BLaER1 (cell line): Measurements from ENCODE around the gene INPP5A.
"Not testable (repeated sequence)": the region's sequence is repeated elsewhere in the genome, so short reads cannot be mapped to it uniquely, and the experiment has no call there.

Experiments used
- H3K27ac ChIP-seq: shearing (Covaris generic); formaldehyde crosslinking; 2 replicates; pipeline ENCODE4 v1.8.1; 2022
- H3K27me3 ChIP-seq: shearing (Covaris generic); formaldehyde crosslinking; 2 replicates; pipeline ENCODE4 v1.8.1; 2022
- H3K36me3 ChIP-seq: shearing (Covaris generic); formaldehyde crosslinking; 2 replicates; pipeline ENCODE4 v1.8.1; 2022
- H3K4me1 ChIP-seq: shearing (Covaris generic); formaldehyde crosslinking; 2 replicates; pipeline ENCODE4 v1.8.1; 2022
- H3K4me2 ChIP-seq: shearing (Covaris generic); formaldehyde crosslinking; 2 replicates; pipeline ENCODE4 v1.8.1; 2022
- H3K4me3 ChIP-seq: shearing (Covaris generic); formaldehyde crosslinking; 2 replicates; pipeline ENCODE4 v1.8.1; 2022
- H3K9ac ChIP-seq: shearing (Covaris generic); formaldehyde crosslinking; 2 replicates; pipeline ENCODE4 v1.8.1; 2022
- H3K9me3 ChIP-seq: shearing (Covaris generic); formaldehyde crosslinking; 2 replicates; pipeline ENCODE4 v1.8.1; 2022
- H4K20me1 ChIP-seq: shearing (Covaris generic); formaldehyde crosslinking; 2 replicates; pipeline ENCODE4 v1.8.1; 2022
- Cebpa-rat ChIP-seq: shearing (Covaris generic); IDR thresholded peaks from 2 replicates; pipeline ENCODE4 v1.8.1; 2022

The INPP5A gene

GRCh38 chr10:132547421-132547861, 9.9 kb downstream of the INPP5A start:
- Histone ChIP-seq H3K9me3 (no peaks in the 10 kb centered on the region), H3K4me2 (peak overlapping the region; percentile 100), H3K27ac (0 out of 2 replicates have a peak overlapping the region, but pooled peaks have one; percentile 16), H3K36me3 (peaks cover 7% of the 10 kb centered on the region; the same call in 1 of the 2 replicates), H3K4me1 (peaks cover 97% of the 10 kb centered on the region), H3K9ac (no peak overlapping the region), H3K4me3 (no peak overlapping the region; the same call in 1 of the 2 replicates), H3K27me3 (no peaks in the 10 kb centered on the region), H4K20me1 (peaks cover 81% of the 10 kb centered on the region)
- no peak for TF ChIP-seq Cebpa-rat

GRCh38 chr10:132548106-132548823, 10.7 kb downstream of the INPP5A start:
- Histone ChIP-seq H3K4me2 (peak overlapping the region; percentile 100), H3K9me3 (no peaks in the 10 kb centered on the region), H3K27ac (no peak overlapping the region), H3K4me3 (no peak overlapping the region), H3K27me3 (no peaks in the 10 kb centered on the region), H3K36me3 (peaks cover 7% of the 10 kb centered on the region; the same call in 1 of the 2 replicates), H4K20me1 (peaks cover 73% of the 10 kb centered on the region), H3K4me1 (peaks cover 94% of the 10 kb centered on the region), H3K9ac (no peak overlapping the region)
- no peak for TF ChIP-seq Cebpa-rat

- Histone ChIP-seq H4K20me1 (peaks cover 67% of the 10 kb centered on the region), H3K4me2 (peak overlapping the region; percentile 100), H3K4me1 (peaks cover 90% of the 10 kb centered on the region), H3K9me3 (no peaks in the 10 kb centered on the region), H3K27me3 (no peaks in the 10 kb centered on the region), H3K9ac (no peak overlapping the region), H3K27ac (no peak overlapping the region), H3K36me3 (peaks cover under 1% of the 10 kb centered on the region; the same call in 1 of the 2 replicates), H3K4me3 (no peak overlapping the region)
- TF ChIP-seq Cebpa-rat: no peak
Measured at GRCh38 chr10:132548869-132549268, 11.3 kb downstream of the INPP5A start.

- Histone ChIP-seq H3K4me3 (no peak overlapping the region), H3K4me1 (peaks cover 90% of the 10 kb centered on the region), H3K9ac (no peak overlapping the region), H3K9me3 (no peaks in the 10 kb centered on the region), H3K36me3 (no peaks in the 10 kb centered on the region), H4K20me1 (peaks cover 62% of the 10 kb centered on the region), H3K4me2 (peak overlapping the region; percentile 100), H3K27me3 (no peaks in the 10 kb centered on the region), H3K27ac (no peak overlapping the region)
- TF ChIP-seq Cebpa-rat: no peak
Measured at GRCh38 chr10:132549371-132549770, 11.8 kb downstream of the INPP5A start.

GRCh38 chr10:132550366-132551092, 12.9 kb downstream of the INPP5A start:
- Histone ChIP-seq H3K27ac (peak overlapping the region; percentile 94), H3K4me2 (peak overlapping the region; percentile 96), H4K20me1 (peaks cover 53% of the 10 kb centered on the region), H3K9me3 (no peaks in the 10 kb centered on the region), H3K36me3 (no peaks in the 10 kb centered on the region), H3K4me3 (peak overlapping the region; percentile 54), H3K9ac (peak overlapping the region; percentile 81; the same call in 1 of the 2 replicates), H3K4me1 (peaks cover 90% of the 10 kb centered on the region), H3K27me3 (no peaks in the 10 kb centered on the region)
- no peak for TF ChIP-seq Cebpa-rat

GRCh38 chr10:132551093-132551807, 13.7 kb downstream of the INPP5A start:
- Histone ChIP-seq H3K9me3 (no peaks in the 10 kb centered on the region), H3K27me3 (no peaks in the 10 kb centered on the region), H3K9ac (peak overlapping the region; percentile 81), H4K20me1 (peaks cover 53% of the 10 kb centered on the region), H3K4me1 (peaks cover 90% of the 10 kb centered on the region), H3K36me3 (no peaks in the 10 kb centered on the region), H3K4me3 (peak overlapping the region; percentile 54), H3K27ac (peak overlapping the region; percentile 94), H3K4me2 (peak overlapping the region; percentile 96)
- peak; percentile 81 for TF ChIP-seq Cebpa-rat

- Histone ChIP-seq H3K4me1 (peaks cover 90% of the 10 kb centered on the region), H3K9me3 (no peaks in the 10 kb centered on the region), H3K27me3 (no peaks in the 10 kb centered on the region), H3K9ac (peak overlapping the region; percentile 81), H3K27ac (peak overlapping the region; percentile 94), H4K20me1 (peaks cover 53% of the 10 kb centered on the region), H3K4me3 (peak overlapping the region; percentile 54), H3K36me3 (no peaks in the 10 kb centered on the region), H3K4me2 (peak overlapping the region; percentile 96)
- TF ChIP-seq Cebpa-rat: no peak
Measured at GRCh38 chr10:132551808-132552130, 14.2 kb downstream of the INPP5A start.

GRCh38 chr10:132552635-132553034, 15.0 kb downstream of the INPP5A start:
- H3K27me3 ChIP-seq, H3K9me3 ChIP-seq, H3K9ac ChIP-seq, H3K4me3 ChIP-seq, H3K36me3 ChIP-seq: not testable (repeated sequence)
- peaks cover 90% of the 10 kb centered on the region for H3K4me1 ChIP-seq
- peak overlapping the region; percentile 94; the same call in 1 of the 2 replicates for H3K27ac ChIP-seq
- peaks cover 53% of the 10 kb centered on the region for H4K20me1 ChIP-seq
- peak overlapping the region; percentile 96 for H3K4me2 ChIP-seq

GRCh38 chr10:132553568-132553967, 16.0 kb downstream of the INPP5A start:
- H3K9me3 ChIP-seq, H3K9ac ChIP-seq, H3K27ac ChIP-seq, H3K27me3 ChIP-seq, H3K36me3 ChIP-seq, H3K4me3 ChIP-seq: not testable (repeated sequence)
- Histone ChIP-seq H3K4me2 (peak overlapping the region; percentile 89), H3K4me1 (peaks cover 90% of the 10 kb centered on the region), H4K20me1 (peaks cover 53% of the 10 kb centered on the region)
